A204.1 (cell line): ENCODE data around the gene SPRED2.

ENCODE experiments used
- FAIRE-seq: peaks from 2 replicates; lab custom pipeline; 2012; peaks lifted over from hg19 to GRCh38; lab: Jason Lieb, UNC

The SPRED2 gene

DNA sequence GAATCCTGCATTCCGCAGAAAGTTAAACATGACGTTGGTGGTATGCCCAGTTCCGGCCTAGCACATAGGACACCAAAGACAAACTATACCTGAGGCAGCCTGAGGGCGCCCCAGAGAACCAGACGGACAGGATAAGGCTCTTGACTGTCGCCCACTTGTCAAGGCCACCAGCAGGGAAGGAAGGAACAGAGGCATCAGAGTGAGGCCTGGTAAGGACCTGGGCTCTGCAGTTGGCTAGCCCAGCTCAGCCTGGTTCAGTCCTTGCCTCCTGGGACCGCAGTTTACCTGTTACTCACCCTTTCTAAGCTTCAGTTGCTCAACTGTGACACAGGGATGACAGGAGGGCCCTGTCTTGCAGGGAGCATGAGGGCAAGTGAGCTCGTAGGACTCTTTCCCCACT, 122.7 kb downstream of the SPRED2 start:
- FAIRE-seq, result no peak

DNA sequence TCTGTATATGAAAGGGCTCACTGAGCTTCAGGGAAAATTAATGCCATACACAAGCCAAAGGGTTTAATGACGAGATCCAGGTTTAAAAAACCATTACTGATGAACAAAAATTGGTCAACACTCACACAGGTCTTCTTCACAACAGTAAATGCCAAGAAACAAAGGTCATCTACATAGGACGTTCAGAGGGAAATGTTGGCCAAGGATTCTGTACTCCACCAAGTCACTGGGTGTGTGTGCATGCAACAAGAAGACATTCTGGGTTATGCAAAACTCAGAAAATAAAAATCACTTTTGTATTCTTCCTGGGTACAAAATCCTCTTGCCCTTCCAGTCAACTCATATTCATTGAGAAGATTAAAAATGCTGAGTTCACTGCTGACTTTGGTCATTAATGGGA, 126.5 kb downstream of the SPRED2 start:
- no peak for FAIRE-seq

GRCh38 chr2:65300761-65301711, 131.4 kb downstream of the SPRED2 start:
- no peak for FAIRE-seq

- no peak for FAIRE-seq
Measured at GRCh38 chr2:65300134-65300760, 132.2 kb downstream of the SPRED2 start.

DNA sequence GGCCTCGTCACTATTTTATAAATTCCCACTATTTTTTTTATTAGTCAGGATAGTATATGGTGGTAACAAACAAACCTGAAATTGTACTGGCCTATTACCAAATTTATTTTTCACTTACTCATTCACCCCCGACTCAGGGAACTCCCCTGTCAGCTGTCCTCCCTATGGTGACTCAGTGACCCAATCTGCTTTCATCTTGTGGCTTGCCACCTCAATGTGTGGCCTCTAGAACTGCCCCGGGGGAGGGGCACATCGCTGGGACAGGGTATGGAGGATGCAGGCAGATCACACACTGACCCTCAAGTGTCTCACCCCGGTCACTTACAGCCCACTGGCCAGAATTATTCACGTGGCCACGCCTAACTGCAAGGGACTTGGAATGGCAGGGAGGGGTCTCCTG, 133.2 kb downstream of the SPRED2 start:
- no peak for FAIRE-seq

GRCh38 chr2:65298089-65298488, 134.3 kb downstream of the SPRED2 start:
- FAIRE-seq, result no peak

GRCh38 chr2:65297544-65297943, 134.9 kb downstream of the SPRED2 start:
- no peak for FAIRE-seq

GRCh38 chr2:65296971-65297370, 135.4 kb downstream of the SPRED2 start:
- FAIRE-seq, result no peak

GRCh38 chr2:65294701-65295100, 137.7 kb downstream of the SPRED2 start:
- FAIRE-seq, result no peak

- no peak for FAIRE-seq
Measured at GRCh38 chr2:65294136-65294535, 138.3 kb downstream of the SPRED2 start.

- no peak for FAIRE-seq
Measured at GRCh38 chr2:65293376-65293775, 139.0 kb downstream of the SPRED2 start.

DNA sequence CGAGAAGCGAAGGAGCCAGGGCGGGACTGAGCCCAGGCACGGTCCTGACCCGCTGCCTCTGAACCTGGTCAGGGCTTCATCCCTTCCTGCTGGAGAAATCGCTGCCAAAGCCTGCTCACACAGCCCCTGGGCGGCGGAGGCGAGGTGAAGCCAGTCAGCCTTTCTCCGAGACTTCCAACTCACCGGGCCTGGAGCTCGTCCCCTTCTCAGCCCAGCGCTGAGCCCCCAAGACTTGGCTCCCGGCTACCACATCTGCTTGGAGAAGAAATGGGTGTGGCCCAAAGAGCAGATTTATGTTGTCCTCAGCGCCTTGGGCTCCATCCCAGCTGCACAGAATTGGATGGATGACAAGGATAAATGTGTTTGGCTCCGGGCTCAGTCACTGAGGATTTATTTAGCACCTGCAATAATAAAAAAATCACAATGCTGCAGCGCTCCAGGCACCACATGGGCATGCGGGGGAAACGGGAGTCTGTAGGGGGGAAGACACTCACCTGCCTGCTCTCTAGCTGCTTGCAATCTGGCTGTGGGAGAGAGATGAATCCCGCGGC, 139.9 kb downstream of the SPRED2 start:
- FAIRE-seq, result no peak

DNA sequence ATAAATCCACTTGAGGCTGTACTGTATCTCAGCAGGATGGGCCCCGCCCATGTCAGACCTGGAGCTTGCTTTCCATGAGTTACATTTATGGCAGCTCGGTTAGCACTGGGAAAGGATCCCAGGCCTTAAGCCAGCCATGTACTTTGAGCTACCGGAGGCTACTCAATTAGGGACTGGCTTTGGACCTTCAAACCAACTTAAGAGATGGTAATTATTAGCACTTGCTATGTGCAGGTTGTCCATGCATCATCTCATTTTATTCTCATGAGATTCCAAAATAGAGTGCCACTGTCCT, 140.3 kb downstream of the SPRED2 start:
- FAIRE-seq, result no peak

DNA sequence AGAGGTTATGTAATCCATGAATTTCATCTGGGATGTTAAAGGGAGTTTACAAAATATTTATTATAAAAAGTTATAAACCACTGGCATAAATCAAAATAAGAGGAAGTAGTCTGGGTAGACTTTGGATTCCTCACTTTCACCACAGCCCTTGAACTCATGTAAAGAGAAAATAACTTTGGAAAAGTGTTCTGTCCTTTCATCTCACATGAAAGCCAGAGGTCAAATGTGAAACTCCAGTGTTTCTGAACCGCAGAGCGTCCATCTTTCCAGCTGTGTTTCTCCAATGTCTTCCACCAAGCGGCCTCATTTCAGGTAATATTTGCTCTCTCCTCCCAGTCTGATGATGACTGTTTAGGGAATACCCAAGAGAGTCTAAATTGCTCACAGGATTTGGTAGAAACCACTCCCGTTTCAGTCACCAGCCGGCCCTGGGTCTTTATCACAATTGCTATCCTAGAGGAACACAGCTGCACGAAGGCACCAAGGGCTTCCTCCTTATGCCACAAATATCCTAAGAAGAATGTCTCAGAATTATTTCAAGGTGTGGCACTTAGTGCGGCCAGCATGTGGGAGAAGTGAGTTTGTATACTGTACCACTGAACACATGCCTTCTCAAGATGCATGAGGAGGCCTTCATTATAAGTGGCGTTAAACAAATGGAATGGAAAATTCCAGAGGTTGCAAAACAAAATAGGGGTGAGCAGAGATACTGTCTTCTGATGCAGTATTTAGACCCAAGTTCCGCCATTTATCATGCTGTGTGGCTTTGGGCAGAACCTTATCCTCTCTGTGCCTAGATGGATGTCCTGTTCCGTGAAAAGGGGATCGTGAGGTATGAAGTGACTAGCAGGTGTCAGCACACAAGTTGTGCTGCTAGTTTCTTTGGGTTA, 140.9 kb downstream of the SPRED2 start:
- no peak for FAIRE-seq

DNA sequence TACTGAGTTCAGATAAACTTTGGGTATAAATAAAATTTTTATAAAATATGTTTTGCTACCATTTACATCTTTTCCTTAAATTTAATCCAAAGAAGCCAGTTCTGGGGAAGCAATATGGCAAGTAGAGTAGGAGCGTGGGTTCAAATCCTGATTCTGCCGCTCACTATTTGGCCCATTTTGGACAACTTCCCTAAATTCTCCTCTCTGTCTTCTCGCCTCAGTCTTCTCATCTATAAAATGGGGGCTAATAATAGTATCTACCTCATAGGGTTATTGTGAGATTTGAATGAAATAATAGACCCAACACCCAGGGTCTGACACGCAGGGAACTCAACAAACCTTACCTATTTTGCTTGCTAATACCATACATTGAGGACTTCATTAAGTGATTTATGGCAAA, 145.0 kb downstream of the SPRED2 start:
- no peak for FAIRE-seq

DNA sequence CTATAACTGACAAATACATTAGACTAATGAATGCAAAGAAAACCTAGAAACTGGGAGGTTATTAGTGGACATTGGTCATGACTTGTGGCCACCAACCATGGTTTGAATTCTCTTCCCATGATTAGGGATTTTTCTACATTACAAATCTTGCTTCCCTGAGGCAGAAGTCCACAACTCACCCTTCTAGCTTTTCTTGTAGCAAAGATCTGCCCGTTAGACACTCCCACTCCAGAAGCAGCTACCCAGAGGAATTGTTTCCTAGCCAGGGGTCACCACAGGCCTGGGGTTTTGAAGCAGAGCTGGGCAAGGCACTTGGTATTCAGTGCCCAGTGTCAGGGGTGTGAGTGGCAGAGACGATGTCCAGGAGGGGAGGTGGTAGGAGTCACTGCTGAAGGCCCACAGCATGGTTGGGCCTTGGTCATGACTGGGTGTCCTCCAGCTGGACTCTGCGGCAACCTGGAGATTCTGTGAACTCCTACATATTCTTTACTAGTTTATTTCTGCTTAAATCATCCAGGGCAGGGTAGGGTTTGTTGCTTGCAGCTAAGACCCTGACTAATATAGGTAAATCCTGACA, 149.8 kb downstream of the SPRED2 start:
- FAIRE-seq, result no peak

DNA sequence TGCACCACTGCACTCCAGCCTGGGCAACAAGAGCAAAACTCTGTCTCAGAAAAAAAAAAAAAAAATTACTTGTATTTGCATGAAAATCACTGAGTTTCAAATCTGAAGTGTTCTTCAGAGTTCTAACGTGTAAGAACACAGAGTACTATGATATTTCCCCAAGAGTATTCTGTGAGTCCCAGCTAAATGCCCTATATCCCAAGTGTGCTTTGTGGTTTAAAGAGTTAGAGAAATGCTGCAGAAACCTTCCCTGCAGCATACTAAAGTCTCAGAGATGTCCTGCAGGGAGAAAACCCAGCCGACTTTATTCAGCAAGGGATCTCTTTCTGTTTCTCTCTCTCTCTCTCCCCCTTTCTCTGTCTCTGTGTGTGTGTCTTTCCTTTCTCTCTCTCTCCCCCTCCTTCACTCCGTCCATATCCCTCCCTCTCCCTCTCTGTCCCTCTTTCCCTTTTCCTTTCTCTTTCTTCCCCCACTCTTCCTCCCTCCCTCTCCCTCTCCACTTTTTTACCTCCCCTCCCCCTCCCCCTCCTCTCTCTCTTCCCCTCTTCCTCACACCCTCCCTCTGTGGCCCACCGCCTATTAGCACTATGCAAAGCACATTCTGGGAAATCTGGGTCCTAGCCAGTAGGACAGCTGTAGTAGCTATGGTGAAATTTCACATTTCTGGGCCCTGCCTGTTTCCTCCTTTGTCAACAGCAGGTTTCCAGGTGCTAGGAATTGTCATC, 150.6 kb downstream of the SPRED2 start:
- no peak for FAIRE-seq

- no peak for FAIRE-seq
Measured at GRCh38 chr2:65279756-65280155, 152.6 kb downstream of the SPRED2 start.

DNA sequence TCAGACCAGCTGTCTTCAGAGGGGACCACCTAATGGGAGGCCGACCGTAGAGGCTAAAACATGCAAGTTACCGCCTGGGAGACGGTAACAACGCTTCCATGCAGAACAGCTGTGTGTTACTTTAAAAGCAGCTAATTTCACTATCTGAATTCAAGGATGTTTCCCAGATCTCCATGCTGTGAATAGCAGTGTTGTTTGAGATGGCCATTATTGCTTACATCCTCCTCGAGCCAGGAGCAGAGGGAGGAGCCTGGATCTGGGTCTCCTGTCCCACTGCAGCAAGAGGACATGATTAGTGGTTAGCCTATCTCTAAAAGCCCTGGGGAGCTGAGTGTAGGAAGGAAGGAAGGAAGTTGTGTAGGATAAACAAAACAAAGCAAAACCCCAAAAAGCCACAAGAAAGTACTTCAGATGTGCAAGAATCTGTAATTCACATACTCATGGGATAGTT, 153.8 kb downstream of the SPRED2 start:
- FAIRE-seq, result no peak

DNA sequence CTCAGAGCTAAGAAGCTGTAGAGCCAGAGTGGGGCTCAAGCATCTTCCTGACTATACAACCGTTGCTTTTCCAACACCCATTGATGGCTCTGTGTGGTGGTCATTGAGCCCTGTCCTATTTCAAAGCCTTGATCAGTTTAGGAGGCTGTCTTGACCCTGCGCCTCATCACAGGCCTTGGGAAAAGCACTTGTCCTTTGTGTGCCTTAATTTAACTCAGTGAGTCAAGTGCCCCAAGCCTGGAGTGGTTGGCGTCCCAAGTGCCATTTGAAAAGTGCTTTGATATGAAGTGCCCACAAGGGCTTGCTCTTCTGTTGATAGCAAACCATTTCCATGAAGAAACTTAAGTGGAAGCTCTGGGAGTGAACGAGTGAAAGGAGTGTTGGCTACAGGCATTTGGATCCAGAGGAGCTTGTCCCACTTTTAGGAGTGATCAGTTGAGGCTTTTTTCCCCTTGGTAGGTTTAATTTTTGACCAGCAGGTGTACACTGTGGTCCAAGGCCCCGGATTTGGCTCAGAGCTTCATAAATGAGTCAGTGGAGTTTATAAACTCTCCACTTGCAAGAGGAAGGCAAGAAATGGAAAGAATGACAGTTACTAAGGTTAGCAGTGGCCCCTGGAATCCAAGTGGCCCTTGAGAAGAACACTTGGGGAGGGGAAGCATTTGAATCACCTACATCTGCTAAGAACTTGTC, 154.5 kb downstream of the SPRED2 start:
- no peak for FAIRE-seq

- FAIRE-seq, result no peak
Measured at GRCh38 chr2:65277118-65277517, 155.3 kb downstream of the SPRED2 start.
